ENCODE data around the gene RADIL. TPM values are rescaled to one million over a fixed set of nuclear protein-coding genes. Genes with fewer than 3 reads are reported as not detected.

The RADIL gene
- total RNA-seq, 2 donors from 2014 or later: 7.7 to 16.0 TPM

- Histone ChIP-seq H3K4me1 (peaks cover 0 to 10% of the 10 kb centered on the region in 2 donors), H3K27me3 (no peaks in the 10 kb centered on the region), H3K4me3 (peak overlapping the region in 1 of 2 donors; percentile 23), H3K36me3 (no peaks in the 10 kb centered on the region), H3K9me3 (peaks cover 0 to under 1% of the 10 kb centered on the region in 2 donors), H3K27ac (peak overlapping the region; percentile 16 to 39)
- peak; percentile 68 for DNase-seq (ENCODE audit: low spot score)
- TF ChIP-seq, protein P1, sequence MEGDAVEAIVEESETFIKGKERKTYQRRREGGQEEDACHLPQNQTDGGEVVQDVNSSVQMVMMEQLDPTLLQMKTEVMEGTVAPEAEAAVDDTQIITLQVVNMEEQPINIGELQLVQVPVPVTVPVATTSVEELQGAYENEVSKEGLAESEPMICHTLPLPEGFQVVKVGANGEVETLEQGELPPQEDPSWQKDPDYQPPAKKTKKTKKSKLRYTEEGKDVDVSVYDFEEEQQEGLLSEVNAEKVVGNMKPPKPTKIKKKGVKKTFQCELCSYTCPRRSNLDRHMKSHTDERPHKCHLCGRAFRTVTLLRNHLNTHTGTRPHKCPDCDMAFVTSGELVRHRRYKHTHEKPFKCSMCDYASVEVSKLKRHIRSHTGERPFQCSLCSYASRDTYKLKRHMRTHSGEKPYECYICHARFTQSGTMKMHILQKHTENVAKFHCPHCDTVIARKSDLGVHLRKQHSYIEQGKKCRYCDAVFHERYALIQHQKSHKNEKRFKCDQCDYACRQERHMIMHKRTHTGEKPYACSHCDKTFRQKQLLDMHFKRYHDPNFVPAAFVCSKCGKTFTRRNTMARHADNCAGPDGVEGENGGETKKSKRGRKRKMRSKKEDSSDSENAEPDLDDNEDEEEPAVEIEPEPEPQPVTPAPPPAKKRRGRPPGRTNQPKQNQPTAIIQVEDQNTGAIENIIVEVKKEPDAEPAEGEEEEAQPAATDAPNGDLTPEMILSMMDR (IDR thresholded peaks at IDR 0.05): peak; percentile 13 to 47
These were observed 37.8 kb downstream of the RADIL start for GRCh38 chr7:4845740-4846142.

GRCh38 chr7:4842319-4843064 is 41.0 kb downstream of the RADIL start:
- Histone ChIP-seq H3K4me1 (peaks cover 0 to 21% of the 10 kb centered on the region in 2 donors), H3K4me3 (no peak overlapping the region), H3K36me3 (no peaks in the 10 kb centered on the region), H3K9me3 (no peaks in the 10 kb centered on the region), H3K27ac (peak overlapping the region; percentile 44 to 49), H3K27me3 (no peaks in the 10 kb centered on the region)
- no peak for DNase-seq (ENCODE audit: low spot score)
- TF ChIP-seq, protein P1 (IDR thresholded peaks at IDR 0.05): no peak

GRCh38 chr7:4841836-4842235 is 41.7 kb downstream of the RADIL start:
- peak overlapping the region in 1 of 2 donors; percentile 44 for H3K27ac ChIP-seq
- peaks cover 0 to 21% of the 10 kb centered on the region in 2 donors for H3K4me1 ChIP-seq
- TF ChIP-seq, protein P1 (IDR thresholded peaks at IDR 0.05): no peak
- H3K4me3 ChIP-seq: no peak overlapping the region
- H3K27me3 ChIP-seq: no peaks in the 10 kb centered on the region
- H3K36me3 ChIP-seq: no peaks in the 10 kb centered on the region
- no peaks in the 10 kb centered on the region for H3K9me3 ChIP-seq
- no peak for DNase-seq (ENCODE audit: low spot score)

DNA sequence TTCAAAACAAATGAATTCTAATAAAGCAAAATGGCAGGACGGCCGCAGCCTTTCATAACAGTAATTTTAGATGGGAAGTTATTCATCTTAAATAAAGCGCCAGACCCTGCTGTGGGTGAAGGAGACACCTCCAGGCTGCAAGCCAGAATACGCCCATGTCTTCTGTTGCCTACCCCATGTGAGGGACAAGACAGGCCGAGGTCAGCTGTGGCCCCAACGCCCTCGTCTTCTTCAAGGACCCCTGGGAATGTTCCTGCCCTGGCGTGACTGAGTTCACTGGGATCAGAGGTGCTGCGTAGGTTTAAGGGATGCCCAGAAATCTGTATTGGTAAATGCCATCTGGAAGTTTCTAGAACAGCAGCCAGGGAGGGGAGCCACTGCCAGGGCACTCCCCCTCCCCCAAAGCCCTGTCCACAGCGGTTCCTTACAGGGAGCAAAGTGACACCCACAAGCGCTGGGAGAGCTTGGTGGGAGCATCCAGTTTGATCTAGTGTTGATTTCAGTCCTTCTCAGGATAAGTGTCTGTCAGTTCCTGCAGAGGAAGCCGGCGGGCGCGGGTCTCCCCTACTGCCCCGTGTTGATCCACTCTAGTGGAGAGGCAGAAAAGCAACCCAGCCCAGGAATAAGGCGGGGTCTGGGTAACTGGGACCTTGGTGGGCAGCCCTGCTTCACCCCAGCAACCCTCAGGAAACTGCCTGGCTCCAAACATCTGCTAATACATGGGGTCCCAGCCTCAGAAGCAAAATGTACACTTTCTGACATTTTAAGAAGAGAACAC is 42.3 kb downstream of the RADIL start:
- Histone ChIP-seq H3K9me3 (no peaks in the 10 kb centered on the region), H3K4me1 (peaks cover 0 to 21% of the 10 kb centered on the region in 2 donors), H3K27me3 (no peaks in the 10 kb centered on the region)

GRCh38 chr7:4840079-4840501 is 43.4 kb downstream of the RADIL start:
- TF ChIP-seq, protein P1 (IDR thresholded peaks at IDR 0.05): no peak
- DNase-seq (ENCODE audit: low spot score): no peak
- Histone ChIP-seq H3K27me3 (no peaks in the 10 kb centered on the region), H3K9me3 (no peaks in the 10 kb centered on the region), H3K27ac (no peak overlapping the region), H3K4me3 (no peak overlapping the region), H3K36me3 (peaks cover 8% of the 10 kb centered on the region), H3K4me1 (peaks cover 0 to 21% of the 10 kb centered on the region in 2 donors)

More for the DNA sequence above, 42.3 kb downstream of the RADIL start:
- H3K4me3 ChIP-seq: no peak overlapping the region
- TF ChIP-seq, protein P1 (IDR thresholded peaks at IDR 0.05): no peak
- no peak for DNase-seq (ENCODE audit: low spot score)
- H3K27ac ChIP-seq: no peak overlapping the region
- peaks cover under 1% of the 10 kb centered on the region for H3K36me3 ChIP-seq

All from right atrium auricular region (tissue), 2 donors.